Measurements from ENCODE around the gene FTSJ1.
"Not testable (repeated sequence)": the region's sequence is repeated elsewhere in the genome, so short reads cannot be mapped to it uniquely, and the experiment has no call there.

Gene FTSJ1

DNA sequence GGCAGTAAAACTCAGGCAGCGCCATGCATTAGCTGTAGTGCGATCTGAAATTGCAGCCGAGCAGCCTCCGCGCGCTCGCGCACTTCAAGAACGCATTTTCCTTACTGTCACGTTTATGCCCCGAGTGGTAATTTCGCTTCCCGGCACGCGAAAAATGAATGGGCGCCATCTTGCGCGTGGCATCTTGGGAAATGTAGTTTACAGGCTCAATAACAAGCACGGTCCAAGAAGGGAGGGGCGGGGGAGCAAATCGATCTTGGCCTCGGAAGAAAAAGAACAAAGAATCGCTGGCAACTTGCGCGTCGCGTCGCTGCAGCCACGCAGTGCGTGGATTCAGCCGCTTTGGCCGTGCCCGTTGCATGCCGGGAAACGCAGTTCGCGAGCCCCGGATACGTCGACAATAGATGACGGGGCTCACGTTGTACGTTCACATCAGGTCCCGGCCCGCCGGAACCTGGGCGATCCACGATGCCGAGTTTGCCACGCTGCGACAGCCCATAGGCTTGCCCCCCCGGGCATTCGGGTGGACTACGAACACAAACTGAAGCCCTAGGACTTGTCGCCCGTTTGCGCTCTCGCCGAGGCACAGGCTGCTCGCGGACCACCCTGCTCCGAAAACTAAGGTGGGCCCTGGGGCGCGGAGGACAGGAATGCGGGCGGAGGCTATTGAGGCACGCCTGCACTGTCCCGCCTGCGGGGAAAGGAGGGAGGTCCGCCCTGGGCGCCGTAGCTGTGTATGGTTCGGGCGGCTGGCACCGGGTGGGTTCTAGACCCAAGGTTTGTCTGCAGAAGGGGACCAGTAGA is at the start of gene FTSJ1:
Gene FTSJ1, plus strand, starts transcription at position 426 of the 804 bp plus-strand sequence. CDS start 1,849 bp downstream, outside the sequence.
- H3F3A ChIP-seq (ENCODE audit: insufficient read depth, low read length): no peaks in the 10 kb centered on the region
- no peaks in the 10 kb centered on the region for H3K9me2 ChIP-seq (replicated peaks; ENCODE audit: insufficient read depth, low read length)
- H3K4me1 ChIP-seq (ENCODE audit: low read length): no peaks in the 10 kb centered on the region
- peak within 1 kb of the TSS; percentile 74 for H3K4me2 ChIP-seq (ENCODE audit: low read depth, low read length)
- H3K9ac ChIP-seq (ENCODE audit: low read length): peak within 1 kb of the TSS; percentile 89
- H3K27me3 ChIP-seq (replicated peaks; ENCODE audit: insufficient read depth, low read length): no peaks in the 10 kb centered on the region
- peak within 1 kb of the TSS; percentile 57; the same call in 1 of the 2 replicates for H3K27ac ChIP-seq (ENCODE audit: low read length)
- peak within 1 kb of the TSS; percentile 90 for H3K4me3 ChIP-seq (ENCODE audit: low read length)
- DNase-seq: peak; percentile 76
- peaks cover 36% of the 10 kb centered on the region for H3K79me2 ChIP-seq (ENCODE audit: low read length)
- H4K20me1 ChIP-seq (ENCODE audit: insufficient read depth, low read length): no peaks in the 10 kb centered on the region
- no peaks in the 10 kb centered on the region for H3K9me3 ChIP-seq (replicated peaks; ENCODE audit: insufficient read depth, low read length)
- no peaks in the 10 kb centered on the region for H3K36me3 ChIP-seq (replicated peaks; ENCODE audit: insufficient read depth, low read length)
- TF ChIP-seq EZH2 (optimal IDR thresholded peaks at IDR 0.05; ENCODE audit: low read depth, low read length): no peak
- TF ChIP-seq CTCF (IDR thresholded peaks at IDR 0.05; ENCODE audit: low read length): no peak
- no peak for TF ChIP-seq EZH2phosphoT487 (IDR thresholded peaks at IDR 0.05; ENCODE audit: low read length)
- H2AFZ ChIP-seq (ENCODE audit: low read length): peak within 1 kb of the TSS; percentile 80

DNA sequence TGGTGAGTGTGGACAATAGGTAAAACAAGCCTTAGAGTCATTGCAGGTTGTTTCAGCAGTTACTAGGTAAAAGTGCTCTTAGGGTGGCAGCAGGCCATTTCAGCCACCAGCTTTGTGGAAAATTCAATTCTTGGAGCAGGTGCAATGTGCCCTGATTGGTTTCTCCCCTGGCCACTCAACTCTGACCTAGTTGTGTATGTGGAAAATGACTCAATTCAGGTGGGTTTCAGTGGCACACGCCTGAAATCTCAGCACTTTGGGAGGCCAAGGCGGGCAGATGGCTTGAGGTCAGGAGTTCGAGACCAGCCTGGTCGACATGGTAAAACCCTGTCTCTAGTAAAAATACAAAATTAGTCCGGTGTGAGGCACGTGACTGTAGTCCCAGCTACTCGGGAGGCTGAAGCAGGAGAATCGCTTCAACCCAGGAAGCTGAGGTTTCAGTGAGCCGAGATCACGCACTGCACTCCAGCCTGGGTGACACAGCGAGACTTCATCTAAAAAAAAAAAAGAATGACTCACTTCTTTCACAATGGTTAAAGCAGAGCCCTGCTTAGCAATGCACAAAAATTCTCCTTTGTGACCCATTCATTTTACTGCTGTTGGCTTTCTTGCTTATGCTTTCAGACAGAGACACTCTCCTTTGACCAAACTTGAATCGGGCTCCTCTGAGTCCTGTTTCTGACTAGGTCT is 48.8 kb upstream of the FTSJ1 start:
- not testable (repeated sequence) for H3K9ac ChIP-seq (ENCODE audit: low read length); H3K27me3 ChIP-seq (replicated peaks; ENCODE audit: insufficient read depth, low read length); H3K79me2 ChIP-seq (ENCODE audit: low read length); H3K27ac ChIP-seq (ENCODE audit: low read length); H3K9me3 ChIP-seq (replicated peaks; ENCODE audit: insufficient read depth, low read length); H2AFZ ChIP-seq (ENCODE audit: low read length); H3K36me3 ChIP-seq (replicated peaks; ENCODE audit: insufficient read depth, low read length); H4K20me1 ChIP-seq (ENCODE audit: insufficient read depth, low read length); H3K4me3 ChIP-seq (ENCODE audit: low read length); DNase-seq; H3K4me2 ChIP-seq (ENCODE audit: low read depth, low read length); H3K4me1 ChIP-seq (ENCODE audit: low read length); H3F3A ChIP-seq (ENCODE audit: insufficient read depth, low read length); H3K9me2 ChIP-seq (replicated peaks; ENCODE audit: insufficient read depth, low read length)

- H3F3A ChIP-seq (ENCODE audit: insufficient read depth, low read length); H3K79me2 ChIP-seq (ENCODE audit: low read length); H4K20me1 ChIP-seq (ENCODE audit: insufficient read depth, low read length); H3K36me3 ChIP-seq (replicated peaks; ENCODE audit: insufficient read depth, low read length); H3K27me3 ChIP-seq (replicated peaks; ENCODE audit: insufficient read depth, low read length); H3K9ac ChIP-seq (ENCODE audit: low read length); H3K4me2 ChIP-seq (ENCODE audit: low read depth, low read length); H3K4me1 ChIP-seq (ENCODE audit: low read length); H3K9me3 ChIP-seq (replicated peaks; ENCODE audit: insufficient read depth, low read length); H2AFZ ChIP-seq (ENCODE audit: low read length); H3K27ac ChIP-seq (ENCODE audit: low read length); DNase-seq; H3K4me3 ChIP-seq (ENCODE audit: low read length); H3K9me2 ChIP-seq (replicated peaks; ENCODE audit: insufficient read depth, low read length): not testable (repeated sequence)
Observed at GRCh38 chrX:48429606-48430005, 46.4 kb upstream of the FTSJ1 start.

- H3K79me2 ChIP-seq (ENCODE audit: low read length); H2AFZ ChIP-seq (ENCODE audit: low read length); H3K27ac ChIP-seq (ENCODE audit: low read length); H3K4me2 ChIP-seq (ENCODE audit: low read depth, low read length); H3K4me3 ChIP-seq (ENCODE audit: low read length); H3K36me3 ChIP-seq (replicated peaks; ENCODE audit: insufficient read depth, low read length); H3K27me3 ChIP-seq (replicated peaks; ENCODE audit: insufficient read depth, low read length); H3F3A ChIP-seq (ENCODE audit: insufficient read depth, low read length); H3K9ac ChIP-seq (ENCODE audit: low read length); H3K4me1 ChIP-seq (ENCODE audit: low read length); H3K9me2 ChIP-seq (replicated peaks; ENCODE audit: insufficient read depth, low read length); H3K9me3 ChIP-seq (replicated peaks; ENCODE audit: insufficient read depth, low read length); H4K20me1 ChIP-seq (ENCODE audit: insufficient read depth, low read length); DNase-seq: not testable (repeated sequence)
Observed at GRCh38 chrX:48430166-48430565, 45.8 kb upstream of the FTSJ1 start.

DNA sequence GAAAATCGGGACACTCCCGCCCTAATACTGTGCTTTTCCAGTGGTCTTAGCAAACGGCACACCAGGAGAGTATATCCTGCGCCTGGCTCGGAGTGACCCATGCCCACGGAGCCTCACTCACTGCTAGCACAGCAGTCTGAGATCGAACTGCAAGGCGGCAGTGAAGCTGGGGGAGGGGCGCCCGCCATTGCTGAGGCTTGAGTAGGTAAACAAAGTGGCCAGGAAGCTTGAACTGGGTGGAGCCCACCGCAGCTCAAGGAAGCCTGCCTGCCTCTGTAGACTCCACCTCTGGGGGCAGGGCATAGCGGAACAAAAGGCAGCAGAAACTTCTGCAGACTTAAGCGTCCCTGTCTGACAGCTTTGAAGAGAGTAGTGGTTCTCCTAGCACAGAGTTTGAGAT is 42.3 kb upstream of the FTSJ1 start:
- H3K4me3 ChIP-seq (ENCODE audit: low read length); H3K9me3 ChIP-seq (replicated peaks; ENCODE audit: insufficient read depth, low read length); H4K20me1 ChIP-seq (ENCODE audit: insufficient read depth, low read length); H3K79me2 ChIP-seq (ENCODE audit: low read length); H3K4me1 ChIP-seq (ENCODE audit: low read length); H3K36me3 ChIP-seq (replicated peaks; ENCODE audit: insufficient read depth, low read length); H3K27ac ChIP-seq (ENCODE audit: low read length); H3F3A ChIP-seq (ENCODE audit: insufficient read depth, low read length); DNase-seq; H3K9me2 ChIP-seq (replicated peaks; ENCODE audit: insufficient read depth, low read length); H3K9ac ChIP-seq (ENCODE audit: low read length); H3K27me3 ChIP-seq (replicated peaks; ENCODE audit: insufficient read depth, low read length): not testable (repeated sequence)
- H2AFZ ChIP-seq (ENCODE audit: low read length): peak overlapping the region; percentile 31; the same call in 1 of the 2 replicates
- H3K4me2 ChIP-seq (ENCODE audit: low read depth, low read length): peak overlapping the region; percentile 24; the same call in 1 of the 2 replicates

GRCh38 chrX:48447201-48447600 is 28.8 kb upstream of the FTSJ1 start:
- not testable (repeated sequence) for H3K4me2 ChIP-seq (ENCODE audit: low read depth, low read length); H3K27ac ChIP-seq (ENCODE audit: low read length); H3K9me3 ChIP-seq (replicated peaks; ENCODE audit: insufficient read depth, low read length); H3K9me2 ChIP-seq (replicated peaks; ENCODE audit: insufficient read depth, low read length); H3K4me1 ChIP-seq (ENCODE audit: low read length); H3K27me3 ChIP-seq (replicated peaks; ENCODE audit: insufficient read depth, low read length); H3K36me3 ChIP-seq (replicated peaks; ENCODE audit: insufficient read depth, low read length); H4K20me1 ChIP-seq (ENCODE audit: insufficient read depth, low read length); DNase-seq; H3F3A ChIP-seq (ENCODE audit: insufficient read depth, low read length); H2AFZ ChIP-seq (ENCODE audit: low read length); H3K4me3 ChIP-seq (ENCODE audit: low read length); H3K9ac ChIP-seq (ENCODE audit: low read length); H3K79me2 ChIP-seq (ENCODE audit: low read length)

Measured in MM.1S (cell line).